Lower leg skin (tissue), 3 donors: ENCODE data around the gene KCTD20.

ENCODE experiments used
- CTCF ChIP-seq, 3 donors: fragments of 450-650 bp; IDR thresholded peaks; one replicate each; pipeline ENCODE4 v1.5.1; 2016; ENCODE audit warnings: antibody characterized with exemption in 3 of 3, mild to moderate bottlenecking in 3 of 3, moderate library complexity in 2 of 3
- POLR2A ChIP-seq, 2 donors: fragments of 450-650 bp; IDR thresholded peaks; one replicate each; pipeline ENCODE4 v1.6.1; 2016 to 2017; ENCODE audit warnings: antibody characterized with exemption in 2 of 2, mild to moderate bottlenecking in 1 of 2, moderate library complexity in 1 of 2

- TF ChIP-seq CTCF (IDR thresholded peaks at IDR 0.05) (no peak), POLR2A (IDR thresholded peaks at IDR 0.05) (no peak)
Observed at GRCh38 chr6:36464233-36464632, 21.4 kb downstream of the KCTD20 start.
